Keratinocyte (primary cell): ENCODE results near the gene TRAP1.

Experiments used
- CTCF ChIP-seq, 3 experiments: IDR thresholded peaks in 1 of 3; conservative IDR thresholded peaks in 1 of 3; optimal IDR thresholded peaks in 1 of 3; 2 replicates in 2 of 3; 3 replicates in 1 of 3; pipeline versions ENCODE3 to v1.5.1; 2011; ENCODE audit warnings: low read length in 3 of 3, mild to moderate bottlenecking in 3 of 3, moderate library complexity in 2 of 3, control low read depth in 1 of 3, inconsistent platforms in 1 of 3; ENCODE audit not compliant: insufficient read depth in 2 of 3; ENCODE audit errors: extremely low read depth in 1 of 3
- EZH2 ChIP-seq: IDR thresholded peaks from one replicate; pipeline ENCODE4 v1.6.1; 2012; ENCODE audit warnings: inconsistent platforms, mild to moderate bottlenecking, low read length, moderate library complexity

- no peak for TF ChIP-seq CTCF (optimal IDR thresholded peaks at IDR 0.05 in 1 of 3, IDR thresholded peaks at IDR 0.05 in 1 of 3, conservative IDR thresholded peaks at IDR 0.05 in 1 of 3; ENCODE audit: extremely low read depth in 1 of 3, insufficient read depth in 2 of 3, low read length in 3 of 3)
- TF ChIP-seq EZH2: no peak
Observed at GRCh38 chr16:3651461-3652372, 65.6 kb downstream of the TRAP1 start.
